HepG2 (cell line): ENCODE measurements around the gene GNAS-AS1. TPM values are rescaled to one million over a fixed set of nuclear protein-coding genes. Genes with fewer than 3 reads are reported as not detected.

Experiments
- ATAC-seq: fragments of 200-7000 bp; cut with Tn5 transposase; 3 replicates; pipeline ENCODE4 v1.9.1; 2020; ENCODE audit warnings: mild to moderate bottlenecking, moderate library complexity
- BruUV-seq: library from RNA; stranded (reverse); fragments of 400-500 nt; replicated peaks from 2 replicates; lab custom pipeline; 2021; lab: Mats Ljungman, UMichigan
- CTCF ChIA-PET: fragments of 300-600 bp; formaldehyde crosslinking; extraction: SDS; loops from one replicate; lab custom pipeline; 2021; ENCODE audit warnings: low total read pairs, inconsistent platforms, low intra/inter-chr PET ratio; lab: Yijun Ruan, JAX
- POLR2A ChIA-PET: fragments of 350-600 bp; sonication (Branson Sonifier 250); formaldehyde crosslinking; loops from one replicate; lab custom pipeline; 2020; ENCODE audit warnings: antibody characterized with exemption, inconsistent platforms; lab: Yijun Ruan, JAX
- DNase-seq: peaks from one replicate; pipeline ENCODE4 v3.0.0-alpha.2; 2015; ENCODE audit warnings: low spot score
- FAIRE-seq: peaks from 3 replicates; lab custom pipeline; 2011; peaks lifted over from hg19 to GRCh38; lab: Jason Lieb, UNC
- H2AFZ ChIP-seq: one replicate; pipeline ENCODE4 v1.6.1; 2011; ENCODE audit warnings: low read length, inconsistent platforms
- H3K27ac ChIP-seq: fragments of 300-600 bp; 3 replicates; pipeline ENCODE4 v1.8.0; 2011; ENCODE audit warnings: mixed run types, mild to moderate bottlenecking, mixed read lengths, low read length, inconsistent platforms; ENCODE audit not compliant: insufficient read depth; ENCODE audit errors: extremely low read length
- H3K27me3 ChIP-seq, 2 experiments: fragments of 200-600 bp in 1 of 2; 2 replicates in 1 of 2; 3 replicates in 1 of 2; pipeline versions ENCODE4 v1.6.0 to v1.8.0; 2011; ENCODE audit warnings: low read length in 2 of 2, mild to moderate bottlenecking in 2 of 2, moderate library complexity in 2 of 2, inconsistent platforms in 1 of 2; ENCODE audit not compliant: insufficient read depth in 2 of 2, control insufficient read depth in 1 of 2
- H3K36me3 ChIP-seq, 2 experiments: fragments of 200-600 bp in 1 of 2; replicated peaks in 1 of 2; 2 replicates in 1 of 2; 3 replicates in 1 of 2; pipeline versions ENCODE4 v1.5.1 to v1.8.0; 2011; ENCODE audit warnings: low read length in 2 of 2, inconsistent platforms in 1 of 2; ENCODE audit not compliant: insufficient read depth in 2 of 2, control insufficient read depth in 1 of 2
- H3K4me1 ChIP-seq: 2 replicates; pipeline ENCODE4 v1.5.1; 2012; ENCODE audit warnings: low read length, inconsistent platforms; ENCODE audit not compliant: insufficient read depth
- H3K4me2 ChIP-seq: 2 replicates; pipeline ENCODE4 v1.6.0; 2011; ENCODE audit warnings: low read depth, low read length, inconsistent platforms
- H3K4me3 ChIP-seq, 3 experiments: fragments of 200-600 bp in 1 of 3; sonication (generic), shearing (Covaris generic) in 1 of 3; replicated peaks in 1 of 3; 2 replicates each; pipeline ENCODE4 v1.5.1; 2011 to 2016; ENCODE audit warnings: low read length in 3 of 3, inconsistent platforms in 2 of 3, low read depth in 2 of 3, mild to moderate bottlenecking in 2 of 3, control low read depth in 1 of 3, mixed read lengths in 1 of 3; ENCODE audit not compliant: insufficient read depth in 1 of 3
- H3K79me2 ChIP-seq: one replicate; pipeline ENCODE4 v1.6.1; 2011; ENCODE audit warnings: low read length, inconsistent platforms; ENCODE audit not compliant: insufficient read depth
- H3K9ac ChIP-seq: 2 replicates; pipeline ENCODE4 v1.6.0; 2011; ENCODE audit warnings: mild to moderate bottlenecking, low read depth, low read length, inconsistent platforms; ENCODE audit not compliant: insufficient read depth
- H3K9me3 ChIP-seq: 2 replicates; pipeline ENCODE4 v1.5.1; 2012; ENCODE audit warnings: mild to moderate bottlenecking, low read length
- H4K20me1 ChIP-seq: 2 replicates; pipeline ENCODE4 v1.6.0; 2011; ENCODE audit warnings: inconsistent platforms, mild to moderate bottlenecking, low read length, moderate library complexity; ENCODE audit not compliant: insufficient read depth
- ARNT ChIP-seq: fragments of 450-650 bp; IDR thresholded peaks from 2 replicates; pipeline ENCODE4 v1.6.1; 2017
- GTF2F1 ChIP-seq: fragments of 150-350 bp; IDR thresholded peaks from 2 replicates; pipeline ENCODE4 v1.6.1; 2014; ENCODE audit warnings: low read length
- KDM3A ChIP-seq: IDR thresholded peaks from 2 replicates; pipeline ENCODE4 v1.6.1; 2018; ENCODE audit warnings: low read depth, missing compliant biosample characterization
- NFYC ChIP-seq: IDR thresholded peaks from 2 replicates; pipeline ENCODE4 v1.6.1; 2016; ENCODE audit warnings: missing genetic modification reagents, missing compliant biosample characterization
- NR3C1 ChIP-seq: sonication (generic); formaldehyde crosslinking; IDR thresholded peaks from 2 replicates; pipeline ENCODE4 v1.4.0; 2020; ENCODE audit warnings: missing genetic modification reagents
- SOX5 ChIP-seq: IDR thresholded peaks from 2 replicates; pipeline ENCODE4 v1.6.1; 2016; ENCODE audit warnings: borderline replicate concordance
- ZBTB21 ChIP-seq: sonication (generic); formaldehyde crosslinking; IDR thresholded peaks from 2 replicates; pipeline ENCODE4 v1.4.0; 2020; ENCODE audit warnings: missing genetic modification reagents
- ZFP62 ChIP-seq: sonication (generic); formaldehyde crosslinking; IDR thresholded peaks from 2 replicates; pipeline ENCODE4 v1.4.0; 2020; ENCODE audit warnings: missing genetic modification reagents
- ZNF350 ChIP-seq: sonication (generic); formaldehyde crosslinking; IDR thresholded peaks from 2 replicates; pipeline ENCODE4 v1.4.0; 2020; ENCODE audit warnings: mild to moderate bottlenecking, low read depth, missing genetic modification reagents, borderline replicate concordance
- ZNF362 ChIP-seq: sonication (generic); formaldehyde crosslinking; IDR thresholded peaks from 2 replicates; pipeline ENCODE4 v1.4.0; 2020; ENCODE audit warnings: missing genetic modification reagents, mild to moderate bottlenecking, borderline replicate concordance
- ZNF414 ChIP-seq: sonication (generic); formaldehyde crosslinking; IDR thresholded peaks from 2 replicates; pipeline ENCODE4 v1.5.0; 2020; ENCODE audit warnings: missing genetic modification reagents
- ZNF556 ChIP-seq: sonication (generic); formaldehyde crosslinking; IDR thresholded peaks from 2 replicates; pipeline ENCODE4 v1.4.0; 2020; ENCODE audit warnings: mild to moderate bottlenecking, missing genetic modification reagents, borderline replicate concordance
- ZNF646 ChIP-seq: sonication (generic); formaldehyde crosslinking; IDR thresholded peaks from 2 replicates; pipeline ENCODE4 v1.9.0; 2021; ENCODE audit warnings: mild to moderate bottlenecking, missing genetic modification reagents
- ZNF713 ChIP-seq: sonication (generic); formaldehyde crosslinking; IDR thresholded peaks from 2 replicates; pipeline ENCODE4 v1.4.0; 2020; ENCODE audit warnings: mild to moderate bottlenecking, missing genetic modification reagents
- ZNF850 ChIP-seq: sonication (generic); formaldehyde crosslinking; conservative IDR thresholded peaks from 2 replicates; pipeline ENCODE4 v1.9.0; 2021; ENCODE audit warnings: mild to moderate bottlenecking, missing genetic modification reagents
- WGBS: methylation state at CpG from one replicate; pipeline ENCODE4 v1.1.6; 2017; ENCODE audit warnings: low lambda C conversion rate; 5-methylcytosine and 5-hydroxymethylcytosine counted together
- in situ Hi-C: cut with HindIII; loops from 2 replicates; pipeline ENCODE4 v1.10.0; 2017; ENCODE audit warnings: low pct_unique_long_range_greater_than_20kb; ENCODE audit not compliant: extremely low pct_ligation_motif_present
- intact Hi-C: fragments of 100-400 bp; cut with micrococcal nuclease; formaldehyde crosslinking; loops from one replicate; pipeline ENCODE4 v1.10.0; 2022; ENCODE audit not compliant: unreplicated experiment
- polyA plus RNA-seq, 8 experiments: library from polyadenylated mRNA; depleted of rRNA in 3 of 8; stranded (reverse) in 7 of 8; unstranded in 1 of 8; fragments of >200 nt; fragmentation: Illumina TruSeq in 4 of 8; extraction: Trizol in 4 of 8; gene quantifications; 2 replicates each; pipeline versions ENCODE4 v1.2.1 to v1.2.3, GENCODE V29; 2011 to 2016; ENCODE audit warnings: low read depth in 4 of 8, missing spikeins in 1 of 8, mixed read lengths in 1 of 8; ENCODE audit not compliant: insufficient read depth in 1 of 8
- total RNA-seq, 5 experiments: library from RNA; depleted of rRNA; stranded (reverse); fragments of >200 nt; fragmentation: Illumina TruSeq; extraction: Trizol; gene quantifications; 2 replicates each; pipeline ENCODE4 v1.2.3, GENCODE V29; 2016; ENCODE audit warnings: low read depth in 1 of 5

GNAS-AS1 gene
- total and polyA plus RNA-seq, 2 of the 13 experiments (the other 11 are each of a cell fraction or from before 2014, with no cell fraction given) = not detected

- WGBS = 37% methylated on average over 10 of the region's 10 CpGs
- H3K27ac ChIP-seq = no peak overlapping the region
- no peak for DNase-seq
- no peak overlapping the region for H3K9ac ChIP-seq
- H3K4me1 ChIP-seq = no peaks in the 10 kb centered on the region
- in situ Hi-C loops (no loop called here), intact Hi-C loops (loop anchor here (5.0 kb wide), 1 partner anchor 589 kb away; no protein-coding TSS in a partner anchor)
- ATAC-seq = no peak
- H3K4me2 ChIP-seq = no peak overlapping the region
- no peaks in the 10 kb centered on the region for H3K9me3 ChIP-seq
- no peak for FAIRE-seq
- H3K27me3 ChIP-seq = peaks cover 10 to 87% of the 10 kb centered on the region in 2 experiments; a peak in 4 of 5 replicates
- no peaks in the 10 kb centered on the region for H4K20me1 ChIP-seq
- POLR2A ChIA-PET = no interaction called here
- H3K4me3 ChIP-seq = no peak overlapping the region
- H2AFZ ChIP-seq = no peak overlapping the region
- no TSS peak for BruUV-seq
- CTCF ChIA-PET = no interaction called here
- no peaks in the 10 kb centered on the region for H3K79me2 ChIP-seq
- H3K36me3 ChIP-seq = no peaks in the 10 kb centered on the region
- TF ChIP-seq ZBTB21 (CRISPR knock-in tag) = no peak
- no peak for TF ChIP-seq NFYC
- TF ChIP-seq SOX5 (CRISPR knock-in tag) = no peak
- no peak for TF ChIP-seq NR3C1
- TF ChIP-seq ZFP62 (CRISPR knock-in tag) = no peak
- TF ChIP-seq GTF2F1 = no peak
- TF ChIP-seq ZNF713 (CRISPR knock-in tag) = no peak
- TF ChIP-seq ZNF414 (CRISPR knock-in tag) = no peak
- no peak for TF ChIP-seq ARNT
- TF ChIP-seq ZNF646 = no peak
- no peak for TF ChIP-seq ZNF850 (CRISPR knock-in tag)
- TF ChIP-seq ZNF362 (CRISPR knock-in tag) = no peak
- TF ChIP-seq ZNF350 = no peak
- no peak for TF ChIP-seq KDM3A (CRISPR knock-in tag)
- TF ChIP-seq ZNF556 (CRISPR knock-in tag) = no peak
Measured at GRCh38 chr20:58836616-58837204, 14.0 kb downstream of the GNAS-AS1 start.
